ENCODE measurements around the gene FCER2.

The FCER2 gene

DNA sequence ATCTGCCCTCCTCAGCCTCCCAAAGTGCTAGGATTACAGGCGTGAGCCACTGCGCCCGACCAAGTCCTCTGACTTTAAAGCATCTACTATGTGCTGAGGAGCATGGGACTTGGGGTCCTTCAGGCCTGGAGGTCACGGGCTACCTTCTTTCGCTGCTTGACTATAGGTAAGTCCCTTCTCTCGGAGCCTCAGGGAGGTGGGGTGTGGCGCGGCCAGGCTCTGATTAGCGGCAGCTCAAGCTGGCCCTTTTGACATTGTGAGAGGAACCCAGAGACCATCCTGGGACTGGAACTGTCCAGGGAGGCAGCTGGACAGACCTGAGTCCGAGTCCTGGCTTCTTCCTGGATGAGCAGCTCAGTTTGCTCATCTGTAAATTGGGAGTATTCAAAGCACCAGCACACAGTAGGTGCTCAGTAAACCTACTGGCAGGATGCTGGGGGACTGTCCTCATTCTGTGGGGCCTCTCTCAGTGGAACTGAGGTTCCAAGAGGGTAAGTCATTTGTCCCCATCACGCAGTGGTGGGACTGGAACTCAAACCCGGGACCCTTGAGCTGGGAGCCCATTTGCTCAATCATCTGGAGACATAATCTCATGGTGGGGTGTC, 780 bp downstream of the FCER2 start:
- Histone ChIP-seq H3K9me2 (replicated peaks; ENCODE audit: control insufficient read depth, low read length) (no peaks in the 10 kb centered on the region), H3K79me2 (ENCODE audit: control insufficient read depth, low read length) (no peaks in the 10 kb centered on the region), H3K27ac (ENCODE audit: low read depth, low read length) (no peak overlapping the region), H3K4me1 (ENCODE audit: control insufficient read depth, low read length) (peaks cover 38% of the 10 kb centered on the region), H4K20me1 (ENCODE audit: control insufficient read depth, insufficient read depth, low read depth, low read length) (peaks cover 4% of the 10 kb centered on the region; the same call in 1 of the 2 replicates), H3K27me3 (ENCODE audit: control insufficient read depth, low read length) (peaks cover 80% of the 10 kb centered on the region), H3K36me3 (ENCODE audit: control insufficient read depth, low read length) (no peaks in the 10 kb centered on the region), H3K9me3 (ENCODE audit: control insufficient read depth, insufficient read depth, low read length) (no peaks in the 10 kb centered on the region), H3K4me2 (ENCODE audit: low read length) (no peak overlapping the region), H3K4me3 (ENCODE audit: low read length) (no peak overlapping the region), H3F3A (ENCODE audit: control insufficient read depth, insufficient read depth) (peaks cover 7% of the 10 kb centered on the region; the same call in 1 of the 2 replicates)
- TF ChIP-seq CTCF (IDR thresholded peaks at IDR 0.05; ENCODE audit: low read depth, low read length, poor library complexity, severe bottlenecking) (no peak), EZH2phosphoT487 (IDR thresholded peaks at IDR 0.05; ENCODE audit: borderline replicate concordance, low read length) (no peak)

DNA sequence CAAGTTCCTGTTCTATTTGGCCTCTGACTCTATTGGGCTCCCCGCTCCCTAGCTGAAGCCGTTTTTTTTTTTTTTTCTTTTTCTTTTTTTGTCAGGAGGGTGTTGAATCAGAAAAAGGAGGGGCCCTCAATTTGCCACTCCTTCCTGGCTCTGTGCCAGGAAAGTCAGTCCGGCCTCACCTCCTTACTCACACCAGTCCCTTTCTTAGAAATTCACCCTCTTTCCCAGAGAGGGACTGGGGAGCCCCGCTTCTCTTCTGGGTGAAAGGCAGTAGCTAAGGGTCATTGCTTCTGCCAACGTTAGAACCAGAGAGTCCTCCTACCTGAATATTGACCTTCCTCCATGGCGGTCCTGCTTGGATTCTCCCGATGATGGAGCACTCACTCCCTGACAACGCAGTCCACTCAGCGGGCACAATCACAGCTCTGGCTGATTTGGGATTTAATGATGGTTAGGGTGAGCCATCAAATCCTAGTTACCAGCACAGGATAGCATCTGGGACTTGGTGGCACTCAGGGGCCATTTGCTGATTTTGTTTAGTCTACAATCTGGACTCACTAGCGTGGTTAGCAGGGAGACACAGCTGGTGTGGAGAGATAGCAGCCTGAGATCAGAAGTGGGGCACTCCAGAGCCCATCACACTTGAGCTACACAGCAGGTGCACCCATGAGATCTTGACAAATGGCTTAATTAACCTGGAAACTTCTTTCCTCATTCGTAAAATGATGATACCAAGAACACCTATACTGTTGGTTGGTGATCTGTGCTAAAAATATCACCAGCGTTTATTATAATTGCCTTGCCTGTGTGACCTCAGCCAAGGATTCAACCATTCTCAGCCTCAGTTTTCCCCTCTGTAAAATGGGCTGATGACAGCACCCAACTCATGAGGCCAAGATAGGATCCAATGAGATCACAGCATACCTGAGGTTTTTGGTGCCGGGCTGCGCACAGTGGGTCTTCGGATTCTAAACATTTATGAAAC, 2.2 kb downstream of the FCER2 start:
- Histone ChIP-seq H3K4me2 (ENCODE audit: low read length) (no peak overlapping the region), H3K27ac (ENCODE audit: low read depth, low read length) (no peak overlapping the region), H3F3A (ENCODE audit: control insufficient read depth, insufficient read depth) (peaks cover 7% of the 10 kb centered on the region; the same call in 1 of the 2 replicates), H3K36me3 (ENCODE audit: control insufficient read depth, low read length) (no peaks in the 10 kb centered on the region), H3K27me3 (ENCODE audit: control insufficient read depth, low read length) (peaks cover 75% of the 10 kb centered on the region), H3K9me3 (ENCODE audit: control insufficient read depth, insufficient read depth, low read length) (no peaks in the 10 kb centered on the region), H4K20me1 (ENCODE audit: control insufficient read depth, insufficient read depth, low read depth, low read length) (peaks cover 4% of the 10 kb centered on the region; the same call in 1 of the 2 replicates), H3K4me1 (ENCODE audit: control insufficient read depth, low read length) (peaks cover 26% of the 10 kb centered on the region), H3K79me2 (ENCODE audit: control insufficient read depth, low read length) (no peaks in the 10 kb centered on the region), H3K9me2 (replicated peaks; ENCODE audit: control insufficient read depth, low read length) (no peaks in the 10 kb centered on the region), H3K4me3 (ENCODE audit: low read length) (no peak overlapping the region)
- TF ChIP-seq EZH2phosphoT487 (IDR thresholded peaks at IDR 0.05; ENCODE audit: borderline replicate concordance, low read length) (no peak), CTCF (IDR thresholded peaks at IDR 0.05; ENCODE audit: low read depth, low read length, poor library complexity, severe bottlenecking) (no peak)

DNA sequence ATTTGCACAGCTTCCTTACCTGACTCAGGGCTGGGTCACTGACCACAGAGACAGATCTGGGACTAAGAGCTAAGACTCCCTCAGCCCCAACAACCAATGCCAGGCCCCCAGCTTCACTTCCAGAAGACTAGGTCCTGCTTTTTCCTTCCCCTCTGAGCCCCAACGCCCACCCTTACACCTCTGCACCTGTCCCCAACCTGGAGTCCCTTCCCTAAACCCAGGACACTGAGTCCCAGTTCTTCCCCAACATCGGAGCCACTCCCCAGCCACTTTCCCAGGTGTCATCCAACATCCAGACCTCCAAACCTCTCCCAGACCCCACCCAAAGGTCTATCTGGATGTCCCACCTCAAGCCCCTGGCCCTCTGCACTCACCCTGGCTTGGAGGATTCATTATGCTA, 2.9 kb downstream of the FCER2 start:
- Histone ChIP-seq H3K4me2 (ENCODE audit: low read length) (no peak overlapping the region), H3K9me3 (ENCODE audit: control insufficient read depth, insufficient read depth, low read length) (no peaks in the 10 kb centered on the region), H3K36me3 (ENCODE audit: control insufficient read depth, low read length) (no peaks in the 10 kb centered on the region), H4K20me1 (ENCODE audit: control insufficient read depth, insufficient read depth, low read depth, low read length) (peaks cover 4% of the 10 kb centered on the region; the same call in 1 of the 2 replicates), H3K4me1 (ENCODE audit: control insufficient read depth, low read length) (peaks cover 26% of the 10 kb centered on the region), H3K27ac (ENCODE audit: low read depth, low read length) (no peak overlapping the region), H3F3A (ENCODE audit: control insufficient read depth, insufficient read depth) (peaks cover 7% of the 10 kb centered on the region; the same call in 1 of the 2 replicates), H3K79me2 (ENCODE audit: control insufficient read depth, low read length) (no peaks in the 10 kb centered on the region), H3K27me3 (ENCODE audit: control insufficient read depth, low read length) (peaks cover 73% of the 10 kb centered on the region), H3K4me3 (ENCODE audit: low read length) (no peak overlapping the region), H3K9me2 (replicated peaks; ENCODE audit: control insufficient read depth, low read length) (no peaks in the 10 kb centered on the region)
- no peak for TF ChIP-seq CTCF (IDR thresholded peaks at IDR 0.05; ENCODE audit: low read depth, low read length, poor library complexity, severe bottlenecking)
